Neural cell (in vitro differentiated cells): ENCODE data around the gene SETBP1. TPM values are rescaled to one million over a fixed set of nuclear protein-coding genes. Genes with fewer than 3 reads are reported as not detected.

ENCODE experiments used
- H2AFZ ChIP-seq: fragments of 200-600, 300-800 bp; sonication (generic), shearing (Covaris generic); 2 replicates; pipeline ENCODE4 v1.6.0; 2014; ENCODE audit warnings: low read depth, mild to moderate bottlenecking, antibody characterized with exemption, low read length, moderate library complexity
- H3F3A ChIP-seq: fragments of 200-600 bp; shearing (Covaris generic); 2 replicates; pipeline ENCODE4 v1.6.1; 2016; ENCODE audit warnings: mild to moderate bottlenecking, moderate library complexity, mixed read lengths, antibody characterized with exemption, low read length; ENCODE audit not compliant: insufficient read depth, poor library complexity, severe bottlenecking
- H3K27ac ChIP-seq: fragments of 200-600, 300-800 bp; sonication (generic), shearing (Covaris generic); 2 replicates; pipeline ENCODE4 v1.5.1; 2014; ENCODE audit warnings: mild to moderate bottlenecking, low read length, moderate library complexity
- H3K27me3 ChIP-seq: fragments of 300-800, 200-600 bp; sonication (generic), shearing (Covaris generic); 2 replicates; pipeline ENCODE4 v1.6.0; 2014; ENCODE audit warnings: mild to moderate bottlenecking, low read depth, low read length, moderate library complexity; ENCODE audit not compliant: insufficient read depth
- H3K36me3 ChIP-seq: fragments of 300-800, 200-600 bp; sonication (generic), shearing (Covaris generic); 2 replicates; pipeline ENCODE4 v1.5.1; 2014; ENCODE audit warnings: mild to moderate bottlenecking, antibody characterized with exemption, low read length, moderate library complexity; ENCODE audit not compliant: insufficient read depth
- H3K4me2 ChIP-seq: fragments of 300-800, 200-600 bp; sonication (generic), shearing (Covaris generic); 2 replicates; pipeline ENCODE4 v1.6.0; 2014; ENCODE audit warnings: mild to moderate bottlenecking, low read length
- H3K4me3 ChIP-seq: fragments of 300-800, 200-600 bp; sonication (generic), shearing (Covaris generic); 2 replicates; pipeline ENCODE4 v1.5.1; 2014; ENCODE audit warnings: mild to moderate bottlenecking, low read length, moderate library complexity
- H3K79me2 ChIP-seq: fragments of 200-600 bp; shearing (Covaris generic); replicated peaks from 2 replicates; pipeline ENCODE4 v1.6.0; 2014; ENCODE audit warnings: mild to moderate bottlenecking, low read length, moderate library complexity; ENCODE audit not compliant: insufficient read depth
- H3K9ac ChIP-seq: fragments of 300-800, 200-600 bp; sonication (generic), shearing (Covaris generic); 2 replicates; pipeline ENCODE4 v1.6.1; 2016; ENCODE audit warnings: mild to moderate bottlenecking, low read length, mixed read lengths
- H3K9me2 ChIP-seq: fragments of 200-600 bp; shearing (Covaris generic); 2 replicates; pipeline ENCODE4 v1.6.1; 2016; ENCODE audit warnings: mild to moderate bottlenecking, low read length, mixed read lengths; ENCODE audit not compliant: insufficient read depth
- H3K9me3 ChIP-seq: fragments of 200-600, 300-800 bp; sonication (generic), shearing (Covaris generic); 2 replicates; pipeline ENCODE4 v1.6.1; 2016; ENCODE audit warnings: mild to moderate bottlenecking, mixed run types, low read length, moderate library complexity, mixed read lengths
- H4K20me1 ChIP-seq: fragments of 200-600 bp; shearing (Covaris generic); 2 replicates; pipeline ENCODE4 v1.6.1; 2016; ENCODE audit warnings: mild to moderate bottlenecking, mixed run types; ENCODE audit not compliant: insufficient read depth
- CTCF ChIP-seq: fragments of 450-650 bp; IDR thresholded peaks from 2 replicates; pipeline ENCODE4 v1.5.1; 2014; ENCODE audit warnings: antibody characterized with exemption, mild to moderate bottlenecking, moderate library complexity; ENCODE audit not compliant: poor library complexity, severe bottlenecking
- EP300 ChIP-seq: fragments of 450-650 bp; conservative IDR thresholded peaks from 2 replicates; pipeline ENCODE4 v1.6.1; 2014; ENCODE audit warnings: antibody characterized with exemption, mild to moderate bottlenecking, moderate library complexity; ENCODE audit not compliant: poor library complexity, severe bottlenecking
- EZH2 ChIP-seq: fragments of 200-600, 300-800 bp; shearing (Covaris generic), sonication (generic); IDR thresholded peaks from 2 replicates; pipeline ENCODE4 v1.6.1; 2014; ENCODE audit warnings: antibody characterized with exemption, low read length, borderline replicate concordance, mild to moderate bottlenecking; ENCODE audit not compliant: insufficient read depth, poor library complexity, severe bottlenecking
- MXI1 ChIP-seq: fragments of 450-650 bp; conservative IDR thresholded peaks from 2 replicates; pipeline ENCODE4 v1.6.1; 2014; ENCODE audit warnings: antibody characterized with exemption, mild to moderate bottlenecking; ENCODE audit not compliant: poor library complexity, severe bottlenecking
- POLR2AphosphoS5 ChIP-seq: IDR thresholded peaks from 2 replicates; pipeline ENCODE4 v1.6.1; 2012
- RAD21 ChIP-seq: fragments of 450-650 bp; conservative IDR thresholded peaks from 2 replicates; pipeline ENCODE4 v1.6.1; 2014; ENCODE audit warnings: antibody characterized with exemption, mild to moderate bottlenecking, moderate library complexity
- SMC3 ChIP-seq: fragments of 450-650 bp; conservative IDR thresholded peaks from 2 replicates; pipeline ENCODE4 v1.6.1; 2014; ENCODE audit warnings: antibody characterized with exemption, mild to moderate bottlenecking, moderate library complexity; ENCODE audit not compliant: poor library complexity
- TAF1 ChIP-seq: IDR thresholded peaks from 2 replicates; pipeline ENCODE4 v1.6.1; 2012; ENCODE audit warnings: low read depth
- polyA plus RNA-seq: library from polyadenylated mRNA; depleted of rRNA; stranded (reverse); fragments of >200 nt; gene quantifications from 2 replicates; pipeline ENCODE4 v1.2.3, GENCODE V29; 2014
- TF ChIP-seq, protein P1 (sequence below): IDR thresholded peaks from 2 replicates; pipeline ENCODE4 v1.6.1; 2012; ENCODE audit warnings: borderline replicate concordance

SETBP1 gene
- polyA plus RNA-seq, 1 donor from 2014 or later: 13.7 TPM

GRCh38 chr18:45100321-45101105, 419.8 kb downstream of the SETBP1 start:
- TF ChIP-seq EP300 (no peak), EZH2 (no peak), MXI1 (no peak), RAD21 (no peak), SMC3 (no peak), TAF1 (no peak), POLR2AphosphoS5 (no peak), CTCF (no peak)
- TF ChIP-seq, protein P1, sequence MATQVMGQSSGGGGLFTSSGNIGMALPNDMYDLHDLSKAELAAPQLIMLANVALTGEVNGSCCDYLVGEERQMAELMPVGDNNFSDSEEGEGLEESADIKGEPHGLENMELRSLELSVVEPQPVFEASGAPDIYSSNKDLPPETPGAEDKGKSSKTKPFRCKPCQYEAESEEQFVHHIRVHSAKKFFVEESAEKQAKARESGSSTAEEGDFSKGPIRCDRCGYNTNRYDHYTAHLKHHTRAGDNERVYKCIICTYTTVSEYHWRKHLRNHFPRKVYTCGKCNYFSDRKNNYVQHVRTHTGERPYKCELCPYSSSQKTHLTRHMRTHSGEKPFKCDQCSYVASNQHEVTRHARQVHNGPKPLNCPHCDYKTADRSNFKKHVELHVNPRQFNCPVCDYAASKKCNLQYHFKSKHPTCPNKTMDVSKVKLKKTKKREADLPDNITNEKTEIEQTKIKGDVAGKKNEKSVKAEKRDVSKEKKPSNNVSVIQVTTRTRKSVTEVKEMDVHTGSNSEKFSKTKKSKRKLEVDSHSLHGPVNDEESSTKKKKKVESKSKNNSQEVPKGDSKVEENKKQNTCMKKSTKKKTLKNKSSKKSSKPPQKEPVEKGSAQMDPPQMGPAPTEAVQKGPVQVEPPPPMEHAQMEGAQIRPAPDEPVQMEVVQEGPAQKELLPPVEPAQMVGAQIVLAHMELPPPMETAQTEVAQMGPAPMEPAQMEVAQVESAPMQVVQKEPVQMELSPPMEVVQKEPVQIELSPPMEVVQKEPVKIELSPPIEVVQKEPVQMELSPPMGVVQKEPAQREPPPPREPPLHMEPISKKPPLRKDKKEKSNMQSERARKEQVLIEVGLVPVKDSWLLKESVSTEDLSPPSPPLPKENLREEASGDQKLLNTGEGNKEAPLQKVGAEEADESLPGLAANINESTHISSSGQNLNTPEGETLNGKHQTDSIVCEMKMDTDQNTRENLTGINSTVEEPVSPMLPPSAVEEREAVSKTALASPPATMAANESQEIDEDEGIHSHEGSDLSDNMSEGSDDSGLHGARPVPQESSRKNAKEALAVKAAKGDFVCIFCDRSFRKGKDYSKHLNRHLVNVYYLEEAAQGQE: no peak
- Histone ChIP-seq H3K4me2 (no peak overlapping the region), H3K27me3 (no peaks in the 10 kb centered on the region), H3K36me3 (no peaks in the 10 kb centered on the region), H3K9me2 (no peaks in the 10 kb centered on the region), H3K4me3 (no peak overlapping the region), H3K9ac (no peak overlapping the region), H3K9me3 (no peaks in the 10 kb centered on the region), H3K27ac (no peak overlapping the region), H3K79me2 (no peaks in the 10 kb centered on the region), H3F3A (no peaks in the 10 kb centered on the region), H4K20me1 (no peaks in the 10 kb centered on the region), H2AFZ (no peak overlapping the region)

- H3K9me3 ChIP-seq: no peaks in the 10 kb centered on the region
Measured at GRCh38 chr18:45102126-45102525, 421.4 kb downstream of the SETBP1 start.

More at GRCh38 chr18:45102126-45102525, 421.4 kb downstream of the SETBP1 start:
- Histone ChIP-seq H3K27ac (no peak overlapping the region), H3K4me3 (no peak overlapping the region), H3K36me3 (no peaks in the 10 kb centered on the region), H3F3A (no peaks in the 10 kb centered on the region), H3K79me2 (no peaks in the 10 kb centered on the region), H3K9me2 (no peaks in the 10 kb centered on the region), H4K20me1 (no peaks in the 10 kb centered on the region), H2AFZ (no peak overlapping the region), H3K9ac (no peak overlapping the region), H3K27me3 (no peaks in the 10 kb centered on the region), H3K4me2 (no peak overlapping the region)
- TF ChIP-seq POLR2AphosphoS5 (no peak), TAF1 (no peak), SMC3 (no peak), EP300 (no peak), CTCF (no peak), EZH2 (no peak), MXI1 (no peak), RAD21 (no peak)
- TF ChIP-seq, protein P1: no peak
